Activated gamma-delta T cell treated with anti-CD3 and anti-CD28 coated beads, Interleukin-2, amount 50 U/mL, for 16 hours (primary cell): ENCODE measurements around the gene C2CD4A.

Experiments used
- DNase-seq: peaks from one replicate; pipeline ENCODE4 v3.0.0-alpha.2; 2020; ENCODE audit warnings: low read depth

Gene C2CD4A

DNA sequence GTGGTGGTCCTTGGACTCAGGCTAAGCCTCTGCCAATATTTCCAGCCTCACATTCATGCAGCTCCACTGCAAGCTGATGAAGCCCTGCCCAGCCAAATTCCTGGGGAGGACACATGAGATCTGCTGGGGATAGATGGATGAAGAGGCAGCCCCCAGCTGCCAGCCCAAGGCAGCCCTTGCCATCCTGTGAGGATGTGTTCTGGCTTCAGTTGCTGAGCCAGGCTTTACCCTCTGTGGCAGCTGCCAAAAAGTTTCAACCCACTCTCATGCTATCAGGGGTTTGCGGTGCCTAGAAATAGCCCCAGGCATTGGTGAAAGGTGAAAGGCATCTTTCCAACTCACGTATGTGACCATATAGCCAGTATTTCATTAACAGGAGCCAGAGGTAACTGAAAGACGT lies 37.6 kb downstream of the C2CD4A start:
- no peak for DNase-seq

GRCh38 chr15:62104846-62105245 lies 38.1 kb downstream of the C2CD4A start:
- DNase-seq = no peak

DNA sequence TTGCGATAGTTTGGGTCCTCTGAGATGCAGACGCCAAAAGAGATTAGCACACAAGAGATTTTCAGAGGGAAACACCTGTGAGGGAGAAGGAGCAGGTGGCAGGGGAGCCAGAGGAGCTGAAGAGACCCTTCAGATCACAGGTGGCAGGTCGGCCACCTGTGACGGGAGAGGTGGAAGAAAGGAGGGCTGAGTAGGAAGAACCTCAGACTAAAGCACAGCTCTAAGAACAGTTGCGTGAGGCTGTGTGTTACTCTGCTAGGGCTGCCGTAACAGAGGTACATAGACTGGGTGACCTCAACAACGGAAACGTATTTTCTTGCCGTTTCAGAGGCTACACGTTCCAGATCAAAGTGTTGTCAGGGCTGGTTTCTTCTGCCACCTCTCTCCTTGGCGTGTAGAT lies 38.5 kb downstream of the C2CD4A start:
- DNase-seq = no peak

GRCh38 chr15:62106096-62106495 lies 39.3 kb downstream of the C2CD4A start:
- no peak for DNase-seq

DNA sequence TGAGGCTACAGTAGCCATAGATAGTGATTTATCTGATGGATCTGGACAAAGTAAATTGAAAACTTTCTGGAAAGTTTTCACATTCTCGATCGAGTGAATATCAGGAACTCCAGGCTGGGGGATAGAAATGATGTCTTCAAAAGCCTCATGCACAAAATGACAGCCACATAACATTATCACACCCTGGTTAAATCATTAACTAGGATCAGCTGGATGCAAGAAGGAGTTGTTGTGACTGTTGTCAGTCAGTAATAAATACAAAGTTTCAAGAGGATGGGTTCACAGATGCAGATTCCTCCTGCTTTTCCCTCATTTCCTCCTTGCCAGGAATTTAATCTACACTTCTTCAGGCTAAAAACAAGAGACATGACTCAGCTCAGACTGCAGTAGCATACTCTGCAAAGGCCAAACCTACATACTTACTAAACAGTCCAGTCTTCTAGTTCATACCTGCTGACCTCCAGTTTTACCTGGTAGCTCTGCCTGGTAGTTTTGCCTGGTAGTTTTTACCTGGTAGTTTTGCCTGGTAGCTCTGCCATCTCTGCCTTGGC lies 40.9 kb downstream of the C2CD4A start:
- DNase-seq = no peak

DNA sequence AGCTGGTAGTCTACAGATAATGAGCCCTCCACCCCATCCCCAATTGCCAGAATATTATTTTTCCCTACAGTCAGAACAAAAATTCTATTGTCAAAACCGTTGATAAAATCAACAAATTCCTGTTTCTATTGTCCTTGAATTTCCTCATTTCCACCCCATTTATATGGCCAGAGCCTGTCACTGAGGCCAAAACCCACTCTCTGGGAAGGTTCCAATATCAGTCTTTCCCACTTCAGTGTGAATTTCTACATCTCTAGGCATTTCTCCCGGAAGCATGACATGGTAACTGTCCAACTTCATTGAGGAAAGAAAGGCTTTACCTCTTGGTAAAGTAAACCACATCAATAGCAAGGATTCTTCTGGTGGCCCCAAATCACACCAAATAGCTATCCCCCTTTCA lies 41.6 kb downstream of the C2CD4A start:
- DNase-seq = no peak

- no peak for DNase-seq
These were observed 42.7 kb downstream of the C2CD4A start for GRCh38 chr15:62109437-62109836.

- no peak for DNase-seq
These were observed 43.4 kb downstream of the C2CD4A start for GRCh38 chr15:62109982-62110851.

- DNase-seq = no peak
These were observed 45.3 kb downstream of the C2CD4A start for GRCh38 chr15:62112081-62112480.

GRCh38 chr15:62112616-62113593 lies 46.1 kb downstream of the C2CD4A start:
- no peak for DNase-seq

DNA sequence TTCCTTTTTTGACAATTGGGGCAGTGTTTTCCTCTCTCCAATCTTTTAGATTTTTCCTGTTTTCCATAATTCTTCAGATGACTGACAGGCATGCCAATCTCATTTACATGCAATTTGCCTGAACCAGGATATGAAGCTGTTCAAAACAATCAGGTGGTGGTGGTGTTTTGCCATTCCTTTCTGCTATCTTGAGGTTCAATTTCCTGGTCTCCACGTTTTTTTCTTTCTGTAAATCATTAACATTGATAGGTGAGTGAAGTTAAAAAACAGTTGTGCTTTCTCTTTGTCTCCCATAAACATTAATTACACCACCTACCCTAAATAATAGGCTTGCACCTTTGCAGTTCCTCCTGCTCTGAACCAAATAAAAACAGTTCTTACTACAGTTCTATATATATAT lies 49.1 kb downstream of the C2CD4A start:
- no peak for DNase-seq

- no peak for DNase-seq
These were observed 51.9 kb downstream of the C2CD4A start for GRCh38 chr15:62118520-62119226.

DNA sequence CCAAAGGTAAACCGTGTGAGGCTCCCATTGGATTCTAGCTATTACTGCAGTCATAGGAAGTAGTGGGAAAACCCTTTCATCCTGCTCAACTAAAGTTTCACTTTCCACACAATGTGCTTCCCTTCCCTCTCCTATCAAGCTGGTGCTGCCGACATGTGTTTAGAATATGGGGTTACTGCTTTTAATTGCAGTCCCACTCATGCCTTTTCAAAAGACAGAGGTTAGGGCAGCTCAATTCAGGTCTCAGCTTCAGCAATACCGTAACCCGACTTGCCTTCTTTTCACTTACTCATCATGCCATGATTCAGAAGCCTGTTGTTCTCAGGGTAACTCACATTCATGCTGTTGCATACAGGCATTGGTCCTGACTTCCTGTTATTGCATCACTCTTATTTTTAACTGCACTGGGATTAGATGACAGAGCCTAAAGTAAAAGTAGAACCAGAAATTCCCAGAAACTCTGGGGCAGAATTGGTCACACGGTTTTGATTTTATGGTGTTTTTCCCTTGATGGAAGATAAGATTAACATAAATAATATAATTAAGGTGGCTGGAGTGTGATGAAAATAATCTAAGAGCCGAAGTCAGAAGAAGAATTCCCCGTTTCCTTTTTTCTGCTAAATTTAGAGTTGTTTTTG lies 52.6 kb downstream of the C2CD4A start:
- no peak for DNase-seq

DNA sequence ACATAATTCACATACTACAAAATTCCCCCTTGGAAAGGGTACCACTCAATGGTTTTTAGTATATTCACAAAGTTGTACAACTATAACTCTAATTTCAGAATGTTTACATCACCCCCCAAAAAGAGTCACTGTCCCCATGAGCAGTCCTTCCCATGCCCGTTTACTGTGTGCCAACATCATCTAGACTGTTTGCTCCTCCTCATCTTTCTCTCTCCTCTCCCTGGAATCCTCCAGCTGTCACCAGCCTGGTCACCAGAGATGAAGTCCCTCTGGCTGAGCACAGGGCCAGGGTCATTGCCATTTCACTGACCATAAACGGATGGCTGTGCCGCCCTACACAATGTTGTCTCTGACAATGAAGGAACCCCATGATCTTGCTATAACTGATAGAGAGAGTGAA lies 53.1 kb downstream of the C2CD4A start:
- DNase-seq = no peak
